ENCODE measurements around the gene FIBIN. TPM values are rescaled to one million over a fixed set of nuclear protein-coding genes. Genes with fewer than 3 reads are reported as not detected.

Gene FIBIN
- total and polyA plus RNA-seq, 2 experiments from 2014 or later: 0.21 to 0.66 TPM

GRCh38 chr11:27004103-27004502 lies 10.2 kb downstream of the FIBIN start:
- ATAC-seq: no peak
- H3K36me3 ChIP-seq (ENCODE audit: insufficient read depth): no peaks in the 10 kb centered on the region
- Mint-ChIP-seq H3K9me3 (no peaks in the 10 kb centered on the region), H3K27me3 (ENCODE audit: insufficient read depth, low read depth, poor library complexity) (no peaks in the 10 kb centered on the region), H3K27ac (no peak overlapping the region), H3K36me3 (ENCODE audit: low read depth) (no peaks in the 10 kb centered on the region), H3K4me3 (no peak overlapping the region), H3K4me1 (no peaks in the 10 kb centered on the region)
- no peak for TF ChIP-seq NANOG (IDR thresholded peaks at IDR 0.05; ENCODE audit: borderline replicate concordance)
- TF ChIP-seq STAT1 (IDR thresholded peaks at IDR 0.05; ENCODE audit: unreplicated experiment): no peak
- no peak for TF ChIP-seq ZNF331 (CRISPR knock-in tag; IDR thresholded peaks at IDR 0.05; ENCODE audit: low read depth)
- no peak for TF ChIP-seq JUNB (IDR thresholded peaks at IDR 0.05; ENCODE audit: unreplicated experiment)
- TF ChIP-seq REST (IDR thresholded peaks at IDR 0.05; ENCODE audit: unreplicated experiment): no peak
- TF ChIP-seq CTCF (conservative IDR thresholded peaks at IDR 0.05; ENCODE audit: low read depth in 2 of 2): no peak
- TF ChIP-seq ZNF114 (CRISPR knock-in tag; IDR thresholded peaks at IDR 0.05): no peak
- TF ChIP-seq CREB1 (CRISPR knock-in tag; IDR thresholded peaks at IDR 0.05; ENCODE audit: low read depth): no peak
- TF ChIP-seq EZH2phosphoT487 (IDR thresholded peaks at IDR 0.05; ENCODE audit: unreplicated experiment): no peak
- no peak for TF ChIP-seq EZH2 (IDR thresholded peaks at IDR 0.05; ENCODE audit: low read depth, unreplicated experiment)
- TF ChIP-seq, protein P1, sequence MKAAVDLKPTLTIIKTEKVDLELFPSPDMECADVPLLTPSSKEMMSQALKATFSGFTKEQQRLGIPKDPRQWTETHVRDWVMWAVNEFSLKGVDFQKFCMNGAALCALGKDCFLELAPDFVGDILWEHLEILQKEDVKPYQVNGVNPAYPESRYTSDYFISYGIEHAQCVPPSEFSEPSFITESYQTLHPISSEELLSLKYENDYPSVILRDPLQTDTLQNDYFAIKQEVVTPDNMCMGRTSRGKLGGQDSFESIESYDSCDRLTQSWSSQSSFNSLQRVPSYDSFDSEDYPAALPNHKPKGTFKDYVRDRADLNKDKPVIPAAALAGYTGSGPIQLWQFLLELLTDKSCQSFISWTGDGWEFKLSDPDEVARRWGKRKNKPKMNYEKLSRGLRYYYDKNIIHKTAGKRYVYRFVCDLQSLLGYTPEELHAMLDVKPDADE (IDR thresholded peaks at IDR 0.05): no peak
- TF ChIP-seq, protein P2, sequence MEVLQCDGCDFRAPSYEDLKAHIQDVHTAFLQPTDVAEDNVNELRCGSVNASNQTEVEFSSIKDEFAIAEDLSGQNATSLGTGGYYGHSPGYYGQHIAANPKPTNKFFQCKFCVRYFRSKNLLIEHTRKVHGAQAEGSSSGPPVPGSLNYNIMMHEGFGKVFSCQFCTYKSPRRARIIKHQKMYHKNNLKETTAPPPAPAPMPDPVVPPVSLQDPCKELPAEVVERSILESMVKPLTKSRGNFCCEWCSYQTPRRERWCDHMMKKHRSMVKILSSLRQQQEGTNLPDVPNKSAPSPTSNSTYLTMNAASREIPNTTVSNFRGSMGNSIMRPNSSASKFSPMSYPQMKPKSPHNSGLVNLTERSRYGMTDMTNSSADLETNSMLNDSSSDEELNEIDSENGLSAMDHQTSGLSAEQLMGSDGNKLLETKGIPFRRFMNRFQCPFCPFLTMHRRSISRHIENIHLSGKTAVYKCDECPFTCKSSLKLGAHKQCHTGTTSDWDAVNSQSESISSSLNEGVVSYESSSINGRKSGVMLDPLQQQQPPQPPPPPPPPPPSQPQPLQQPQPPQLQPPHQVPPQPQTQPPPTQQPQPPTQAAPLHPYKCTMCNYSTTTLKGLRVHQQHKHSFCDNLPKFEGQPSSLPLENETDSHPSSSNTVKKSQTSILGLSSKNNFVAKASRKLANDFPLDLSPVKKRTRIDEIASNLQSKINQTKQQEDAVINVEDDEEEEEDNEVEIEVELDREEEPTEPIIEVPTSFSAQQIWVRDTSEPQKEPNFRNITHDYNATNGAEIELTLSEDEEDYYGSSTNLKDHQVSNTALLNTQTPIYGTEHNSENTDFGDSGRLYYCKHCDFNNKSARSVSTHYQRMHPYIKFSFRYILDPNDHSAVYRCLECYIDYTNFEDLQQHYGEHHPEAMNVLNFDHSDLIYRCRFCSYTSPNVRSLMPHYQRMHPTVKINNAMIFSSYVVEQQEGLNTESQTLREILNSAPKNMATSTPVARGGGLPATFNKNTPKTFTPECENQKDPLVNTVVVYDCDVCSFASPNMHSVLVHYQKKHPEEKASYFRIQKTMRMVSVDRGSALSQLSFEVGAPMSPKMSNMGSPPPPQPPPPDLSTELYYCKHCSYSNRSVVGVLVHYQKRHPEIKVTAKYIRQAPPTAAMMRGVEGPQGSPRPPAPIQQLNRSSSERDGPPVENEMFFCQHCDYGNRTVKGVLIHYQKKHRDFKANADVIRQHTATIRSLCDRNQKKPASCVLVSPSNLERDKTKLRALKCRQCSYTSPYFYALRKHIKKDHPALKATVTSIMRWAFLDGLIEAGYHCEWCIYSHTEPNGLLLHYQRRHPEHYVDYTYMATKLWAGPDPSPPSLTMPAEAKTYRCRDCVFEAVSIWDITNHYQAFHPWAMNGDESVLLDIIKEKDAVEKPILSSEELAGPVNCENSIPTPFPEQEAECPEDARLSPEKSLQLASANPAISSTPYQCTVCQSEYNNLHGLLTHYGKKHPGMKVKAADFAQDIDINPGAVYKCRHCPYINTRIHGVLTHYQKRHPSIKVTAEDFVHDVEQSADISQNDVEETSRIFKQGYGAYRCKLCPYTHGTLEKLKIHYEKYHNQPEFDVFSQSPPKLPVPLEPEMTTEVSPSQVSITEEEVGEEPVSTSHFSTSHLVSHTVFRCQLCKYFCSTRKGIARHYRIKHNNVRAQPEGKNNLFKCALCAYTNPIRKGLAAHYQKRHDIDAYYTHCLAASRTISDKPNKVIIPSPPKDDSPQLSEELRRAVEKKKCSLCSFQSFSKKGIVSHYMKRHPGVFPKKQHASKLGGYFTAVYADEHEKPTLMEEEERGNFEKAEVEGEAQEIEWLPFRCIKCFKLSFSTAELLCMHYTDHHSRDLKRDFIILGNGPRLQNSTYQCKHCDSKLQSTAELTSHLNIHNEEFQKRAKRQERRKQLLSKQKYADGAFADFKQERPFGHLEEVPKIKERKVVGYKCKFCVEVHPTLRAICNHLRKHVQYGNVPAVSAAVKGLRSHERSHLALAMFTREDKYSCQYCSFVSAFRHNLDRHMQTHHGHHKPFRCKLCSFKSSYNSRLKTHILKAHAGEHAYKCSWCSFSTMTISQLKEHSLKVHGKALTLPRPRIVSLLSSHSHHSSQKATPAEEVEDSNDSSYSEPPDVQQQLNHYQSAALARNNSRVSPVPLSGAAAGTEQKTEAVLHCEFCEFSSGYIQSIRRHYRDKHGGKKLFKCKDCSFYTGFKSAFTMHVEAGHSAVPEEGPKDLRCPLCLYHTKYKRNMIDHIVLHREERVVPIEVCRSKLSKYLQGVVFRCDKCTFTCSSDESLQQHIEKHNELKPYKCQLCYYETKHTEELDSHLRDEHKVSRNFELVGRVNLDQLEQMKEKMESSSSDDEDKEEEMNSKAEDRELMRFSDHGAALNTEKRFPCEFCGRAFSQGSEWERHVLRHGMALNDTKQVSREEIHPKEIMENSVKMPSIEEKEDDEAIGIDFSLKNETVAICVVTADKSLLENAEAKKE (CRISPR knock-in tag; IDR thresholded peaks at IDR 0.05): no peak
- TF ChIP-seq POLR2AphosphoS5 (IDR thresholded peaks at IDR 0.05; ENCODE audit: low read depth): no peak
- no peak overlapping the region for H2AFZ ChIP-seq
- DNase-seq (ENCODE audit: low spot score): no peak
- no peaks in the 10 kb centered on the region for H3K27me3 ChIP-seq (ENCODE audit: insufficient read depth)
- H3K9me2 ChIP-seq (ENCODE audit: insufficient read depth): no peaks in the 10 kb centered on the region
- no peaks in the 10 kb centered on the region for H3K79me2 ChIP-seq (replicated peaks; ENCODE audit: insufficient read depth)
- no peaks in the 10 kb centered on the region for H3F3A ChIP-seq (replicated peaks; ENCODE audit: low read depth)
- no peak overlapping the region for H3K4me2 ChIP-seq
- no peak overlapping the region for H3K27ac ChIP-seq (ENCODE audit: low read depth)
- no peaks in the 10 kb centered on the region for H3K4me1 ChIP-seq (ENCODE audit: insufficient read depth)
- no peak overlapping the region for H3K4me3 ChIP-seq
- H4K20me1 ChIP-seq (replicated peaks; ENCODE audit: insufficient read depth): no peaks in the 10 kb centered on the region
